ENCODE data around the gene CCL20. TPM values are rescaled to one million over a fixed set of nuclear protein-coding genes. Genes with fewer than 3 reads are reported as not detected.

The CCL20 gene
- total RNA-seq, 1 donor from 2014 or later = not detected

GRCh38 chr2:227819398-227819697 lies 5.7 kb downstream of the CCL20 start:
- H3K4me1 Mint-ChIP-seq = no peaks in the 10 kb centered on the region
- no peaks in the 10 kb centered on the region for H3K9me3 Mint-ChIP-seq
- no peak for TF ChIP-seq CTCF (IDR thresholded peaks at IDR 0.05)
- ChIA-PET CTCF (no interaction called here), POLR2A (no interaction called here)
- H3K27me3 Mint-ChIP-seq = peaks cover 22% of the 10 kb centered on the region
- no peaks in the 10 kb centered on the region for H3K36me3 Mint-ChIP-seq (ENCODE audit: low read depth)
- DNase-seq = no peak
- ATAC-seq (ENCODE audit: low read depth) = no peak
- intact Hi-C loops (cut with micrococcal nuclease) = no loop called here
- H3K4me3 Mint-ChIP-seq = no peak overlapping the region
- no peak overlapping the region for H3K27ac Mint-ChIP-seq

GRCh38 chr2:227821043-227821942 lies 7.7 kb downstream of the CCL20 start:
- no peak for DNase-seq
- H3K4me1 Mint-ChIP-seq = no peaks in the 10 kb centered on the region
- ChIA-PET CTCF (no interaction called here), POLR2A (no interaction called here)
- intact Hi-C loops (cut with micrococcal nuclease) = no loop called here
- H3K27ac Mint-ChIP-seq = no peak overlapping the region
- no peak for ATAC-seq (ENCODE audit: low read depth)
- H3K27me3 Mint-ChIP-seq = peaks cover 15% of the 10 kb centered on the region
- H3K9me3 Mint-ChIP-seq = no peaks in the 10 kb centered on the region
- no peak for TF ChIP-seq CTCF (IDR thresholded peaks at IDR 0.05)
- H3K4me3 Mint-ChIP-seq = no peak overlapping the region
- H3K36me3 Mint-ChIP-seq (ENCODE audit: low read depth) = no peaks in the 10 kb centered on the region

- Mint-ChIP-seq H3K27me3 (peaks cover 14% of the 10 kb centered on the region), H3K4me1 (no peaks in the 10 kb centered on the region), H3K27ac (no peak overlapping the region), H3K9me3 (no peaks in the 10 kb centered on the region), H3K36me3 (ENCODE audit: low read depth) (no peaks in the 10 kb centered on the region), H3K4me3 (no peak overlapping the region)
- CTCF ChIA-PET = no interaction called here
- TF ChIP-seq CTCF (IDR thresholded peaks at IDR 0.05) = no peak
- intact Hi-C loops (cut with micrococcal nuclease) = no loop called here
- POLR2A ChIA-PET = no interaction called here
- DNase-seq = no peak
- no peak for ATAC-seq (ENCODE audit: low read depth)
These were observed 8.9 kb downstream of the CCL20 start for GRCh38 chr2:227822416-227823003.

GRCh38 chr2:227823922-227824321 lies 10.3 kb downstream of the CCL20 start:
- Mint-ChIP-seq H3K9me3 (no peaks in the 10 kb centered on the region), H3K27me3 (peaks cover 9% of the 10 kb centered on the region), H3K4me1 (no peaks in the 10 kb centered on the region), H3K27ac (no peak overlapping the region), H3K4me3 (no peak overlapping the region), H3K36me3 (ENCODE audit: low read depth) (no peaks in the 10 kb centered on the region)
- ChIA-PET CTCF (no interaction called here), POLR2A (no interaction called here)
- intact Hi-C loops (cut with micrococcal nuclease) = no loop called here
- ATAC-seq (ENCODE audit: low read depth) (no peak), DNase-seq (no peak)
- no peak for TF ChIP-seq CTCF (IDR thresholded peaks at IDR 0.05)

- no peaks in the 10 kb centered on the region for H3K36me3 Mint-ChIP-seq (ENCODE audit: low read depth)
- no peak for TF ChIP-seq CTCF (IDR thresholded peaks at IDR 0.05)
- no peak overlapping the region for H3K4me3 Mint-ChIP-seq
- peaks cover 9% of the 10 kb centered on the region for H3K27me3 Mint-ChIP-seq
- DNase-seq (no peak), ATAC-seq (ENCODE audit: low read depth) (no peak)
- no peak overlapping the region for H3K27ac Mint-ChIP-seq
- intact Hi-C loops (cut with micrococcal nuclease) = no loop called here
- ChIA-PET POLR2A (no interaction called here), CTCF (no interaction called here)
- no peaks in the 10 kb centered on the region for H3K9me3 Mint-ChIP-seq
- no peaks in the 10 kb centered on the region for H3K4me1 Mint-ChIP-seq
These were observed 11.1 kb downstream of the CCL20 start for GRCh38 chr2:227824711-227825110.

Measured in activated B cell treated with CpG ODN at 0.5 μM for 24 hours (primary cell).